ENCODE data around the gene YY1. TPM values are rescaled to one million over a fixed set of nuclear protein-coding genes. Genes with fewer than 3 reads are reported as not detected.

Gene YY1
- total and polyA plus RNA-seq, 9 of the 15 experiments (the other 6 are each of a cell fraction or from before 2014, with no cell fraction given): 20.8 to 74.2 (median 46.7) TPM

DNA sequence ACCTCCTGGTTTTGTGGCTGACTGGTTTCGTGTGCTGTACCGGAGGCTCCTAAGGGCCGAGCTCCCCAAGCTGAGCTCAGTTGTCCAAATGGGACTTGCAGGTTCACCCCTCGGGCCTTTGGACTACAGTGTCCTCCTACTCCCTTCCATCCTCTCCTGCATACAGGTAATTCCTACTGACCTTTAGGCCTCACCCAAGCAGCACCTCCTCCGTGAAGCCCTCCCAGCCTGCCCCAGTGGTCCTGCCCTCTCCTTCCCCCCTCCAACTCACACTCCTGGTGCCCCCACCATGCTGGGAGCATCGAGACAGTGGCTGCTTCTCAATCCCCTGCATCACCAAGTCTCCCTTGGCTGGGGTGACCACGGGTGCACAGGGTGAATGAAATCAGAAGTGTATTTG, 27.1 kb upstream of the YY1 start:
- FAIRE-seq (no peak), ATAC-seq (no peak), DNase-seq (ENCODE audit: extremely low read depth in 1 of 4, low spot score in 3 of 4) (no peak)
- no peaks in the 10 kb centered on the region for H4K20me1 ChIP-seq (replicated peaks; ENCODE audit: control insufficient read depth, insufficient read depth, low read length)
- no peak overlapping the region for H2AFZ ChIP-seq (ENCODE audit: low read depth, low read length)
- TF ChIP-seq KDM1A (IDR thresholded peaks at IDR 0.05): no peak
- TF ChIP-seq ZFP36 (IDR thresholded peaks at IDR 0.05; ENCODE audit: low read depth, low read length, partially characterized antibody): peak; percentile 86
- no peak for TF ChIP-seq STAT5A (IDR thresholded peaks at IDR 0.05; ENCODE audit: borderline replicate concordance, low read length)
- peaks cover 16% of the 10 kb centered on the region for H3K79me2 ChIP-seq (ENCODE audit: control insufficient read depth, insufficient read depth, low read length)
- H3K9me3 ChIP-seq (replicated peaks; ENCODE audit: control insufficient read depth, insufficient read depth, low read depth, low read length): no peaks in the 10 kb centered on the region; the same call in 1 of the 2 replicates
- POLR2A ChIA-PET: no interaction called here
- no peaks in the 10 kb centered on the region for H3K27me3 ChIP-seq (ENCODE audit: control insufficient read depth in 2 of 2, insufficient read depth in 2 of 2, low read length in 2 of 2)
- intact Hi-C loops (cut with micrococcal nuclease) (no loop called here), in situ Hi-C loops (cut with MboI) (no loop called here)
- 0 out of 4 replicates have a peak overlapping the region, but pooled peaks of 1 of the 2 experiments have one; percentile 20 for H3K9ac ChIP-seq (ENCODE audit: insufficient read depth in 1 of 2, low read depth in 2 of 2, low read length in 2 of 2)
- H3K4me1 ChIP-seq (replicated peaks in 1 of 2; ENCODE audit: control insufficient read depth in 2 of 2, insufficient read depth in 2 of 2, low read length in 2 of 2): peaks cover 19 to 32% of the 10 kb centered on the region in 2 experiments
- no peaks in the 10 kb centered on the region for H3K36me3 ChIP-seq (ENCODE audit: control insufficient read depth, insufficient read depth, low read length)
- CTCF ChIA-PET (ENCODE audit: low intra/inter-chr PET ratio): no interaction called here
- H3K9me1 ChIP-seq (ENCODE audit: control insufficient read depth, insufficient read depth, low read length): no peaks in the 10 kb centered on the region
- H3K4me2 ChIP-seq (ENCODE audit: insufficient read depth, low read length): no peak overlapping the region
- H3K27ac ChIP-seq (ENCODE audit: extremely low read depth, low read depth, low read length): no peak overlapping the region
- no TSS peak for BruUV-seq (replicated peaks)
- no peak overlapping the region for H3K4me3 ChIP-seq
- 77% methylated on average over 5 of the region's 7 CpGs for WGBS (ENCODE audit: insufficient coverage, low coverage, missing lambda C conversion rate)

DNA sequence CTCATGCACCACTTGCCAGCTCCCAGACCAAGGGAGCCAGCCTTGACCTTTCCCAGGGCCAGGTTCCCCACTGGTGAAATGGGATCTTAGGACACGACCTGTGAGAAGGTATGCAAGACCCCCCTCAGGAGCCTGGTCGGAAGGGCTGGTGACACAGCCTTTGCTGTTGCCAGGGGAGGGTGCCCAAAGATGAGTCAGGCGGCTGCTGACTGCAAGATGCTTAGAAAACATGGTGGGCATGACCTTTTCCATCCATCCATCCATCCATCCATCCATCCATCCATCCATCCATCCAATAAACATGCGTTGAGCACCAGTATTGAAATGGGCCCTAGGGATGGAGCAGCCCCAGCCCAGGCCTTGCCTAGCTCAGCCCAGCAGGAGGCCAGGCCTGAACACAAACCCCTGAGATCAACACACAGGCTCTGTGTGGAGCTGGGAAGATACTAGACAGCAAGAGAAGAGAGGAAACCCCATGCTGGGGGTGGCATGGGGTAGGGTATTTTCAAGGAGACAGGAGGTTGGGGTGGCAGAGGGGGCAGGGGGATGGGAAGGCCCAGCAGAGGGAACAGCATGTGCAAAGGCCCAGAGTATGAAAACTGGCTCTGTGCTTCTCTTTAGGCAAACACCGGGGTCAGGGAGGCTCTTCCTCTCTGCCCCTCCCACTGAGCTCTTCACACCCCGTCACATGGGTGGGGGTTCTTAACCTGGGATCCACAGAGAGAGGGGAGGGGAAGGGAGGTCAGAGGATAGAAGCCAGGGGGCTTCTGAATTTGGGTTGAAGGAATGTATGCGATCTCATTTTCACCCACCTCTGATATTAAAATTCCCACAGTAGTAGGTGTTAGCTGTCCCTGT, 26.2 kb upstream of the YY1 start:
- TF ChIP-seq L3MBTL2 (IDR thresholded peaks at IDR 0.05) (peak; percentile 21; the same call in 1 of the 2 replicates), ZNF766 (CRISPR knock-in tag; conservative IDR thresholded peaks at IDR 0.05) (no peak)
- intact Hi-C loops (cut with micrococcal nuclease) (no loop called here), in situ Hi-C loops (cut with MboI) (no loop called here)
- H3K9ac ChIP-seq (ENCODE audit: insufficient read depth in 1 of 2, low read depth in 2 of 2, low read length in 2 of 2): peak overlapping the region; percentile 76 to 95; a peak in 3 of 4 replicates
- BruUV-seq (replicated peaks): no TSS peak
- DNase-seq (ENCODE audit: extremely low read depth in 1 of 4, low spot score in 3 of 4): peak; percentile 33 to 50 (median 44)
- peak overlapping the region; percentile 98; the same call in 2 of the 3 replicates for H3K27ac ChIP-seq (ENCODE audit: extremely low read depth, low read depth, low read length)
- ChIA-PET CTCF (ENCODE audit: low intra/inter-chr PET ratio) (no interaction called here), POLR2A (interaction anchor here (0.8 to 1.1 kb wide), 3 partner anchors 9 to 29 kb away, joined by 3 read pairs; no protein-coding TSS in a partner anchor)
- no peaks in the 10 kb centered on the region for H3K27me3 ChIP-seq (ENCODE audit: control insufficient read depth in 2 of 2, insufficient read depth in 2 of 2, low read length in 2 of 2)
- ATAC-seq: peak; percentile 19; the same call in 1 of the 3 replicates
- peaks cover 19 to 32% of the 10 kb centered on the region in 2 experiments for H3K4me1 ChIP-seq (replicated peaks in 1 of 2; ENCODE audit: control insufficient read depth in 2 of 2, insufficient read depth in 2 of 2, low read length in 2 of 2)
- 29% methylated on average over 4 of the region's 7 CpGs for WGBS (ENCODE audit: insufficient coverage, low coverage, missing lambda C conversion rate)
- H3K4me2 ChIP-seq (ENCODE audit: insufficient read depth, low read length): peak overlapping the region; percentile 80
- no peaks in the 10 kb centered on the region for H3K9me3 ChIP-seq (replicated peaks; ENCODE audit: control insufficient read depth, insufficient read depth, low read depth, low read length)
- no peak overlapping the region for H2AFZ ChIP-seq (ENCODE audit: low read depth, low read length)
- H3K9me1 ChIP-seq (ENCODE audit: control insufficient read depth, insufficient read depth, low read length): no peaks in the 10 kb centered on the region
- no peak for FAIRE-seq
- H4K20me1 ChIP-seq (replicated peaks; ENCODE audit: control insufficient read depth, insufficient read depth, low read length): no peaks in the 10 kb centered on the region
- no peak overlapping the region for H3K4me3 ChIP-seq
- peaks cover 16% of the 10 kb centered on the region for H3K79me2 ChIP-seq (ENCODE audit: control insufficient read depth, insufficient read depth, low read length)
- H3K36me3 ChIP-seq (ENCODE audit: control insufficient read depth, insufficient read depth, low read length): no peaks in the 10 kb centered on the region
